Measurements from ENCODE around the gene RBM38.
"Not testable (repeated sequence)": the region's sequence is repeated elsewhere in the genome, so short reads cannot be mapped to it uniquely, and the experiment has no call there.

Gene RBM38
- long read RNA-seq, donor 1, transcript RBM38-205 (3 exons, 686 nt) = minor isoform, 6 of 21 reads
- long read RNA-seq, donor 1, transcript RBM38-203 (4 exons, 2,382 nt) = major isoform, 14 of 21 reads
- long read RNA-seq, donor 1, partial matches to known transcripts = 0 of 21 reads
- long read RNA-seq, donor 1, other reads (novel, unspliced or antisense) = 0 of 21 reads
- long read RNA-seq, donor 2, transcript RBM38-203 (4 exons, 2,382 nt) = major isoform, 15 of 33 reads
- long read RNA-seq, donor 2, partial matches to known transcripts = 16 of 33 reads
- long read RNA-seq, donor 2, other reads (novel, unspliced or antisense) = 0 of 33 reads
- long read RNA-seq, donor 3, transcript RBM38-203 (4 exons, 2,382 nt) = major isoform, 6 of 7 reads
- long read RNA-seq, donor 3, partial matches to known transcripts = 0 of 7 reads
- long read RNA-seq, donor 3, other reads (novel, unspliced or antisense) = 0 of 7 reads
- long read RNA-seq, donor 4, transcript RBM38-203 (4 exons, 2,382 nt) = major isoform, 10 of 28 reads
- long read RNA-seq, donor 4, partial matches to known transcripts = 15 of 28 reads
- long read RNA-seq, donor 4, other reads (novel, unspliced or antisense) = 0 of 28 reads
- long read RNA-seq, donor 5, transcript RBM38-203 (4 exons, 2,382 nt) = major isoform, 20 of 37 reads
- long read RNA-seq, donor 5, partial matches to known transcripts = 15 of 37 reads
- long read RNA-seq, donor 5, other reads (novel, unspliced or antisense) = 0 of 37 reads
- long read RNA-seq, donor 6, transcript RBM38-203 (4 exons, 2,382 nt) = major isoform, 13 of 42 reads
- long read RNA-seq, donor 6, partial matches to known transcripts = 25 of 42 reads
- long read RNA-seq, donor 6, other reads (novel, unspliced or antisense) = 0 of 42 reads
- long read RNA-seq, donor 7, transcript RBM38-203 (4 exons, 2,382 nt) = major isoform, 26 of 61 reads
- long read RNA-seq, donor 7, partial matches to known transcripts = 32 of 61 reads
- long read RNA-seq, donor 7, other reads (novel, unspliced or antisense) = 0 of 61 reads
- long read RNA-seq, donor 8, transcript RBM38-203 (4 exons, 2,382 nt) = major isoform, 13 of 16 reads
- long read RNA-seq, donor 8, partial matches to known transcripts = 0 of 16 reads
- long read RNA-seq, donor 8, other reads (novel, unspliced or antisense) = 0 of 16 reads

DNA sequence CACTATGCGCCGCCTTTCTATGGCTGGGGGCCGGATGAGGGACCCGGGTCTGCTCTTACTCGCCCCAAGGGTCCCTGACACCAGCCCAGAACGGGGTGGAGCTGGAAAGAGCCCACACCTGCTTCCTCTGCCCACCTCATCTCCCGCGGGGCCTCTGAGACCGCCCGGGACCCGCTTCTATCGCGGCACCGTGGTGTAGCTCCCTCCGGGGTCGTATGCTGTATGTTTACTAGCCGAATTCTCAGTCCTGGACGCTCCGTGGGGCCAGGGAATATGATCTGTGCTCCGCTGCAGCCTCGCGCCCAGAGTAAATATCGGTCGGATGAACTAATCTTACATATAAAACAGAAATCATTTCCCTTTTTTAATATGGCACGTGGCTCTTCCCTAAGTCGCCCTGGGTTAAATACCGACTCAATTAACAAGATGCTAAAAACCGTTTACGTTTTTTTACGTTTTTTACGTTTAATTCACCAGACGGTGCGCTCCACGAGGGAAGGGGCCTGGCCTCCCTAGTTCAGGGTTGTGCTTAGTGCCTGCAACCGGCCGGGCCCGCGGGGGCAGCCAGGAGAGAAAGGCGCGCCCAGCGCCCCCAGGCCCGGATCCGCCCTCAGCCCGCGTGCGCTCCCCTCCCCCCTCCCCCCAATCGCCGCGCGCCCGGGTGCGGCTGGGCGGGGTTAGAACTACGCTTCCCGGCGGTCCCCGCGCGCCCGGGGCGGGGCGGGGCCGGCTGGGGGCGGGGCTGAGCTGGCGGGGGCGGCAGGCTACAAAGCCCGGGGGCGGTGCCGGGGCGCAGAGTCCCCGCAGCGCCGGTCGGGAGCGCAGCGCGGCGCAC lies at the start of gene RBM38:
Gene RBM38, plus strand, starts transcription at position 793 of the 835 bp plus-strand sequence. CDS start 186 bp downstream, outside the sequence.
- DNase-seq = peak; percentile 71

DNA sequence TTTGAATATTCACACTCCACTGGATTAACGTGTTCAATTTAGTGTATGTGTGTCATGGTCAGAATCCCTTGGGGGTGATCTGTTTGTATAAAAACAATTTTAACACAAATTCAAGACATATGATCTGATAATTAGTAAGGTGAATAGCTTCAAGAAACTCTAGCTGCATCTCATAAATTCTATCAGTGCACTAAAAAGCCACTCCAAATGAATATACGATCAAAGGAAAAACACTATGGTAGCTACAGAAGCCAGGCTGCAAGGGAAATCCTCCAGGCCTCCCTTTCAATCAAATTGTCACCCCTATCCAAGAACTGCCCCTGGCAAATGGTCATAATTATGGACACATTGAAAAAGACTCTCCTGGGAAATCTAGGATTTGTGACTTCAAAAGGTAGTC lies 49.5 kb upstream of the RBM38 start:
- no peak for DNase-seq

DNA sequence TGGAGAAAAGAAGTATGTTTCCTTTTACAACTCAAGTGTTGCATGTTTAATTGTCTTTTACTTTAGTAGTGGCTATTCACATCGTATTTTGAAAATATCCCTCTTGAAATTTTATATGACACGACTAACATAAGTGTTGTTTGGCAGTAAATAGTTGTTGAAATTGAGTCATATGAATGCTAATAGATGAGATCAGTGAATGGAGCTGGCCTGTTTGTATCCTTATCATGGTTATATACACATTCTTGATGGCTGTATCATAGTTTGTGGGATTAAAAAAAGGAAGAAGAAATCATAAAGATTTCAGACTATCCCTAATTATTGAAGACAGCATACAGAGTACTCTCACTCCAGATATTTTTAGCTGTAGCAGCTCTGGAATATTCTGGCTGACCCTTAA lies 48.4 kb upstream of the RBM38 start:
- DNase-seq = no peak

DNA sequence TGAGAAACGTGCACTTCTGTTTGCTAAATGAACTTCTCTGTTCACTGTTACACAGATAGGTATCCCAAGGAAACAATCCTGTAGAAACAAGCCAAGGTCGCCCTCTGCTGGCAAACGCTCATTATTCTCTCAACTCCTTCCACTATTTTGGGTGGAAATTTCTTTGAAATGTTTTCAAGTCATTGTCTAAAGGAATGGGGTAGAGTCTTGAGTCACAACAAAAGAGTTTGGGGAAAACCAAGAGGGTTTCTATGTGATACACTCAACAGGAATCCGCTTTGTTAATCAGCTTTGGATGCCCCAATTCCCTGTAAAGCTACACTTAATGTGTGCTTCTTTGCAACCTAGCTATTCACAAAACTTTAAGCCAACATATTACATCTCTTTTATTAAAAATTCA lies 44.7 kb upstream of the RBM38 start:
- DNase-seq = no peak

DNA sequence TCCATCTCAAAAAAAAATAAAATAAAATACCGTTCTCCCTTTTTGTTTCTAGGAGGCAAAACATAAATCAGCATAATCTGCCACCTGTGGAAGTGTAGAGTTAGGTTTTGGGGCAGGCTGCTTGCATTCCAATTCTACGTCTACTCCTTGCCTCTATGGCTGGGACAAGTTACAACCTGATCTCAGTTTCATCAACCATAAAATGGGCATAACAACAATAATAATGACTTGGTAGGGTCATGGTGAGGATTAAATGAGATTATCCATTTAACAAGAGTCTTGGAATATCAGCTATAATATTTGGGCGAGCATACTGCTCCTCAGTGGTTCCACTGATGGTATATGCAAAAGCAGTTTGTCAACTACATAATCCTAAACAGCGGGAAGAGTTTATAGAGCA lies 43.8 kb upstream of the RBM38 start:
- DNase-seq = no peak

DNA sequence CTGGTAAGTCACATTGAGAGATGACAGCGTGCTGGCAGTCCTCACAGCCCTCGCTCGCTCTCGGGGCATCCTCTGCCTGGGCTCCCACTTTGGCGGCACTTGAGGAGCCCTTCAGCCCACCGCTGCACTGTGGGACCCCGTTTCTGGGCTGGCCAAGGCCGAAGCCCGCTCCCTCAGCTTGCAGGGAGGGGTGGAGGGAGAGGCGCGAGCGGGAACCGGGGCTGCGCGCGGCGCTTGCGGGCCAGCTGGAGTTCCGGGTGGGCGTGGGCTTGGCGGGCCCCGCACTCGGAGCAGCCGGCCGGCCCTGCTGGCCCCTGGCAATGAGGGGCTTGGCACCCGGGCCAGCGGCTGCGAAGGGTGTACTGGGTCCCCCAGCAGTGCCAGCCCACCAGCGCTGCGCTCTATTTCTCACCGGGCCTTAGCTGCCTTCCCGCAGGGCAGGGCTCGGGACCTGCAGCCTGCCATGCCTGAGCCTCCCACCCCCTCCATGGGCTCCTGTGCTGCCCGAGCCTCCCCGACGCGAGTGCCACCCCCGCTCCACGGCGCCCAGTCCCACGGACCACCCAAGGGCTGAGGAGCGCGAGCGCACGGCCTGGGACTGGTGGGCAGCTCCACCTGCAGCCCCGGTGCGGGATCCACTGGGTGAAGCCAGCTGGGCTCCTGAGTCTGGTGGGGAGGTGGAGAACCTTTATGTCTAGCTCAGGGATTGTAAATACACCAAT lies 42.8 kb upstream of the RBM38 start:
- not testable (repeated sequence) for DNase-seq

DNA sequence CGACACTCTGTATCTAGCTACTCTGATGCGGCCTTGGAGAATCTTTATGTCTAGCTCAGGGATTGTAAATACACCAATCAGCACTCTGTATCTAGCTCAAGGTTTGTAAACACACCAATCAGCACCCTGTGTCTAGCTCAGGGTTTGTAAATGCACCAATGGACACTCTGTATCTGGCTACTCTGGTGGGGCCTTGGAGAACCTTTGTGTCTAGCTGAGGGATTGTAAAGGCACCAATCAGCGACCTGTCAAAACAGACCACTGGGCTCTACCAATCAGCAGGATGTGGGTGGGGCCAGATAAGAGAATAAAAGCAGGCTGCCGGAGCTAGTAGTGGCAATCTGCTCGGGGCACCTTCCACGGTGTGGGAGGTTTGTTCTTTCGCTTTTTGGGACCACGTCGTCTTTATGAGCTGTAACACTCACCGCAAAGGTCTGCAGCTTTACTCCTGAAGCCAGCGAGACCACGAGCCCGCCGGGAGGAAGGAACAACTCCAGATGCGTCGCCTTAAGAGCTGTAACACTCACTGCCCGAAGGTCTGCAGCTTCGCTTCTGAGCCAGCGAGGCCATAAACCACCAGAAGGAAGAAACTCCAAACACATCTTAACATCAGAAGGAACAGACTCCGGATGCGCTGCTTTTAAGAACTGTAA lies 42.1 kb upstream of the RBM38 start:
- DNase-seq = not testable (repeated sequence)

DNA sequence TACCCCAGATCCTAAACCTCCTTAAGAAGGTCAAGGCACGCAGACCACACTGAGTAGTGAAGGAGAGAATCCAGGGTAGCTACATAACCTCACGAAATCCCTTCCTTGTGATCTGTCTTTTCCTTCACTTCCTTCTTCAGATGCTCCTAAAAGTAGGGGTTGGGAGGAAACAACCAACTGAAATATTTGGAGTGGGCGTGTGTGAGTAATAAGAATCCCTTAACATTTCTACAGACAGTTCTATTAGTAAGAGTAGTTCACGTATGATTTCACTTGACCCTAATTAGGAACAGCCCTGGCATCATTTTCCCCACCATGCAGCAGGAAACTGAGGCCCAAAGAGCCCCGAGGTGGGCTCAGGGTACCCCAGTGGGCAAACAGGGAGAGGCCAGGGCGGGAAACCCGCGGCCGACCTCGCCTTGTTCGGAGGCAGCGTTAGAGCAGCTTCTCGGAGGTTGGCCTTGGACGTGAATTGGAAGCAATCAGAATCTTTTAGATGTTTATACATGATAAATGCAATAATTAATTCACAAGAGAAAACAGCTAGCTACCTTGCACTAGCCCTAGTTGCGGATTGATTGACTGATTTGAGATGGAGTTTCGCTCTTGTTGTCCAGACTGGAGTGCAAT lies 41.0 kb upstream of the RBM38 start:
- DNase-seq = no peak

DNA sequence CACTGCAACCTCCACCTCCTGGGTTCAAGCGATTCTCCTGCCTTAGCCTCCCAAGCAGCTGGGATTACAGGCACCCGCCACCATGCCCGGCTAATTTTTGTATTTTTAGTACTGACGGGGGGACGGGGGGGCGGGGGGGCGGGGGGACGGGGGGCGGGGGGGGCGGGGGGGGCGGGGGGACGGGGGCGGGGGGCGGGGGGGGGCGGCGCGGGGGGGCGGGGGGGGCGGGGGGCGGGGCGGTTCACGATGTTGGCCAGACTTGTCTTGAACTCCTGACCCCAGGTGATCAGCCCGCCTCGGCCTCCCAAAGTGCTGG lies 40.5 kb upstream of the RBM38 start:
- not testable (repeated sequence) for DNase-seq

DNA sequence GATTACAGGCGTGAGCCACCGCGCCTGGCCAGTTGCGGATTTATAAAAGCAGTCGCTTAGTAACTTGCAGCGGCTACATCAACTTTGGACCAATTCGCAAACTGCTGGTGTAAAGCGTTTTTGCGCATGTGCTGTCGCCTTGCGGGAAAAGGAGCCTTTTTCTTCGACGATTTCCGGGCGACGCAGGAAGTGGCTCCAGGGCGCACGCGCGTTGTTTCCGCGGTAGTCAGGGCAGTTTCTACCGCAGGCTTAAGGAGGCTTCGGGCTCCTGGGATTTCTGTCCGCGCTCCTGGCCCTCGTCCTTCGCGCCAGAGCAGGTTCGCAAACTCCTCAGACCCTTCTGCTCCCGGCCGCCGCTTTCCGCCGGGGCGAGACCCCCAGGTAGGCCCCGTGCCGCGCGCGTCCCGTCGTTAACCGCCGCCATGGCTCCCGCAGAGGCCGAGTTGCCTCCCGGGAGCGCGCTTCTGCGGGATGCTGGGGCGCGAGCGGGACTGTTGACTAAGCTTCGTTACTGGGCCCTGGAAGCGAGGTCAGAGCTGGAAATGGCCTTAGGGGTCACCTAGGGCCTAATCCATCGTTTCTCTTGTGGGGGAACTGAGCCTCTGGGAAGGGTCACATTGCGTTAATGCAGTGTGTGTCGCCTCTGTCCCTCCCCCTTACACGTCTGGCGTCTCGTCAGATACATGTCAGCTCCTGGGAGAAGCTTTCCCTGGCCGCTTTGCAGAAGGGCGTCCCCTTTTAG lies 40.0 kb upstream of the RBM38 start, which contains the start of gene RAE1:
Gene RAE1, plus strand, starts transcription at position 214 of the 742 bp plus-strand sequence. CDS start 2,784 bp downstream, outside the sequence.
- peak; percentile 86 for DNase-seq

DNA sequence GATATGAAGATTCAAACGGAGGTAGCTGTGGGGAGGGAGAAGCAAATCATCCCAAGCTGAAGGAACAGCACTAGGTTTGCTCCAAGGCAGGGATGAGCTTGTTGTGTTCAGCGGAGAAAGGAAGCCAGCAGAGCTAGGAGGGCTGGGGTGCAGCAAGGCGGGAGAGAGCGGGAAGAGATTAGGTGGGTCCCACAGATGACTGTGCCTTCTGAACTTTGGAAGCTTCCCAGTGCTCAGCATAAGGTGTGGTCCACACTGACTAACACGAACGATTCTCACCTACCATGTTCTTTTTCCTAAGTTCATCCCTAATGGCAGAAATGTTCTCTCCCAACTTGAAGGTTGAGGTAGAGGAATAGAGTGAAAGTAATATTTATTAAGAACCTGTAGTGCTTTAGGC lies 38.9 kb upstream of the RBM38 start:
- no peak for DNase-seq

DNA sequence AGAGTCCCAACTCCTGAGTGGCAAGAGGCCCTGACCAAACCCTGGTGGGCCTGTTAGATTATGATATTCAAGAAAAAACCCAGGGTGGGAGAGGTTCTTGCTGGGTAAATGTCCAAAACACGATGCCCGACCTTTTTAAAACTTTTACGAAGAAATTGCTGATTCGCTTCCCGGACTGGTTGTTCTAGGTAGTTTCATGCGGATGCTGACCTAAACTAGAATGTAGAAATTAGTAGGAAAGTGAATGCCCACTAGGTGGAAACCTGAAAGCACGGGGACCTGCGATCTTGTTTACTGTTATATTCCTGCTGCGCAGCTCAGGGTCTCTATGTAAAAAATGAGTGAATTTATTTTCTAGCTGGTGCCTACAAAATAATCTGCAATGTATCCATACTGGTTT lies 37.8 kb upstream of the RBM38 start:
- DNase-seq = no peak

DNA sequence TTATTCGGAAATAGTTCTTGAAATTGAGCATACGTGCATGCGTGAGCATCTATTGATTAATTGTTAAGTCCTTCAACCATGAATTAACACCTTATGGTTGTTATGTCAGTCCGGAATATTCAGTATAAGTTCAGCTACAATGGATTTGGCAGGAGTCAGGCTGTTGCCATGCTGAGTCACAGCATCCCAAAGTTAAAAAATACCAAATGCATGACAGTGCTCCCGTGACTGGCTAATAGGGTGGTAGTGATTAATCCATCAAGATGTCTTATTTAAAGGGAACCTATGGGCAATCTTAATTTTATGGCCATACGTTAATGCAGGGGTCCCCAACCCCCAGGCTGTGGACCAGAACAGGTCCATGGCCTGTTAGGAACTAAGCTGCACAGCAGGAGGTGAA lies 29.7 kb upstream of the RBM38 start:
- DNase-seq = no peak

DNA sequence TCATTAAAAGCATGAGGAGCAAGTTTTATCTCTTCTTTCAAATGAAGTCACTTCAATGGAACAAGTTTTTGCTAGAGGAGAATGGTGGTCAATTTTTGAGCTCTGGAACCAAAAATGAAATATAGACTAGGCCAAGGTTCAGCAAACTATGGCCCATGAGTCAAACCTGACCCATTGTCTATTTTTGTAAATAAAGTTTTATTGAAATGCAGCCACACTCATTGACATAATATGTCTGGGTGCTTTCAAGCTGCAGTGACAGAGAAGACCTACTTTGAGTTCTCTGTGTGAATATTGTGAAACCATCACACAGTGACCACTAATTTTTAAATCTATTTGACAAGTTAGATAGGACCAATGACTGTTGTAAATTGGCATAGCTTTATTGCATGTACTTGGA lies 26.7 kb upstream of the RBM38 start:
- DNase-seq = no peak

DNA sequence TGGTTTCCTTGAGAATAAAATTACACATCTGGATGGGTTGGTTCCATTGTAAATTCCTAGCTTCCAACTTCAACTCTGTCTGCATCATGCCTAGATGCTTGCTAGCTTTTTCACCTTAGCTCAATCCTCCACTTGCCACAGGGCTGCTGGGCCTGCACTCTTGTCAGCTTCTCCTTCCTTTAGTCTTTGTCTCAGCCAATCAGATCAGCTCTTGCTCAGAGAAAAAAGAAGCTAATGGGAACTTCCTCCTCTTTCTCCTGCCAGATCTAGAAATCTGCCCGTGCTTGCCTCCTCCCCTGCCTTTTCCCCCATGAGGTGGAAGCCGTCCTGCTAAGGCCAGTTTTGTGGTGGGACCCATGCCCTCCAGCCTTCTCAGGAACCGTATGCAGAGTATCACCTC lies 21.6 kb upstream of the RBM38 start:
- no peak for DNase-seq

DNA sequence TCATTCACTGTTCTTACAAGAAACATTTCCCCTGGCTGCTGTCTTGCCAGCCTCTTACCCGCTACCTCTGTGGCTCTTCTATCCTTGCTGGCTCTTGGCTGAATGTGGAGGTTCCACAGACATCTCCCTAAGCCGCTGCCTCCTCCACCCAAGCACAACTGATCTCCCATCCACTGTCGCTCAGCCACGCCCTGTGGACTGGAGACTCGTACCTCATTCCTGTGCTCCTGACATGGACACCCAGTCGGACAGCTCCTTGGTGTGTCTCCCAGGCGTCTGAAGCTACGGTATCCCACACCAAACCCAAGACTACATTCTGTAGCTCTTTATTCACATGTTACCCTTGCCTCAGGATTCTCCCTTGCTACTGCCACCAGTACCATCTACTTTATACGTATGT lies 20.9 kb upstream of the RBM38 start:
- DNase-seq = no peak

DNA sequence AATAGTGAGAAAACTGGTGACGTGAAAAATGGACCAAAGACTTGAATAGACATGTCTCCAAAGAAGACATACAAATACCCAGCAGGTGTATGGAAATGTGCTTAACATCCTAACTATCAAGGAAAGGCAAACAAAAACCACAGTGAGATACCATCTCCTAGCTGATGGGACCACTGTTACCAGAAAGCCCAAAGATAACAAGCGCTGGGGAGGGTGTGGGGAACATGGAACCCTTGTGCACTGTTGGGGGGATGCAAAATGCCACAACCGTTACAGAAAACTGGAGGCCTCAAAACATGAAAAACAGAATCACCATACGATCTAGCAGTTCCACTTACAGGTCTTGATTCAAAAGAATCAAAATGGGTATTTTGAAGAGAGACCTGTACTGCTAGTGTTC lies 19.8 kb upstream of the RBM38 start:
- DNase-seq = no peak

DNA sequence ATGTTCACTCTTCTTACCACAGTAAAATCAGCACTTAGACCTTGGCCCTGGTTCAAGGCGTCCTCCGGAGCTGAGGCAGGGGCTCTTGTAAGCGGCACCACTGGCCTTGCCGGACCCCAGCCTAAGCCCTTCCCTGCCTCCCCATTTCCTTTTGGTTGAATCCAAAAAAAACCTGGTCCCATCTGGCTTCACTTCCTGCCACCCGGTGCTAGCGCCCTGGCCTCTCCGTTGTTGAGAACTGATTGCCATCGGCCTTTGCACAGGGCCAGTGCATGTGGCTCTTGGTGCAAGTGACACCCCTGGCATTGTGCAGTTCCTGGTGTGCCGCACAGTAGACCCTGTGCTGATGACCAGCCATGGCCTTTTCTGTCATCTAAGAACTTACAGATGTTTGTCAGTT lies 19.0 kb upstream of the RBM38 start:
- DNase-seq = no peak

DNA sequence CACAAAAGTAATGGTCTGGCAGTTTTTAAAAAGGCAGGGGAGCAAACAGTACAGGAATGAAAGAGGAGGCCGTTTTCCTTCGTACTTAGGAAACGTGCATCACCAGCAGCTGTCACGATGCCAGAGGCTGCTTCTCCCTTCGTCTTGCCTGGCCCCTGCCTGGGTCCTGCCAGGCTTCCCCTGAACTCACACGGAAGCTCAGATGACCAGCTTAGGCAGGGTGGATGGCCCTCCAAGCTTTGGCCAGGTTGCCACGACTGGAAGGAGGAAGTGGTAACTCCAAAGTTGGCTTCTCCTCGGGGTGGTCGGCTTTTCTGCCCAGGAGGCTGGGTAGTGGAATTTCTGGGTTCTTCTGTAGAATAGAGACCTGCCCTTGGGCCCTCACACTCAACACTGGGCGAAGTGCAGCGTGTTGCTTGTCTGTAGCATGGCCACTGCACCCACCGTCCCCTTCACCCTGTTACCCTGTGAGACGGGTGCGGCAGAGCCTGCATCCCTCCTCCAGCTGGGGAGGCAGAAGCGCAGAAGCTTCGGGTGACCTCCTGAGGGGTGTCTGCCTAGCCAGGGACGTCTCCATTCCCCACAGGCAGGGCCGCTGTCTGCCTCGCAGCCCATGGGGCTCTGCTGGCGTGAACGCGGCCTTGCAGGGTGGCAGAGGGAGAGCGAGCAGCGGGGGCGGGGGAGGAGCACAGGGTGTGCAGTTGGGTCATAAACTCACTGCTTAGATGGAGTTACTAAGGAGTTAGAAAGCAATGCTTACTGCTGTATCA lies 18.4 kb upstream of the RBM38 start:
- DNase-seq = no peak
